Measurements from ENCODE around the gene LHFPL4. TPM values are rescaled to one million over a fixed set of nuclear protein-coding genes. Genes with fewer than 3 reads are reported as not detected.

Gene LHFPL4
- total RNA-seq, 1 experiment from 2014 or later: not detected

DNA sequence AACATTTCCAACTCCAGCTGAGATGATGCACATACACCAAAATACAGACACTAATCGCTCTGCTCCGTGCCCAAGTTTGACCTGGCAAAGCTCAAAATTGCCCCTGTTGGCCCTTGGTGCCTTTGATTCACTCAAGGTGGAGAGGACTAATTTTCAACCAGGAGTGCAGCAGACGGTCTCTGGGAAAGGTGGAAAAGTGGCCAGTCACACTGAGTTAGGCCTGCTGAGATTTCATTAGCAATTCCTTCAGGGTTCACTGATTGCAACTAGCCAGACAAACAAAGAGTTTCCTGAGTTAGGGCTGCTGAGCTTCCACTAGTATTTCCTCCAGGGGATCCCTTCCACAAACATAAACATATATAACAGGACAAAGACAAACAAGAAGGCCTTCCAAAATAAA, 28.7 kb upstream of the LHFPL4 start:
- no TSS peak for BruUV-seq (replicated peaks)
- DNase-seq (ENCODE audit: low spot score): no peak
- H3K36me3 ChIP-seq (ENCODE audit: insufficient read depth, low read length, poor library complexity, severe bottlenecking): no peaks in the 10 kb centered on the region
- H3K27ac ChIP-seq (ENCODE audit: low read depth, low read length, poor library complexity, severe bottlenecking): no peak overlapping the region
- H3K4me1 ChIP-seq (ENCODE audit: insufficient read depth, low read length, poor library complexity, severe bottlenecking): no peaks in the 10 kb centered on the region
- intact Hi-C loops (cut with micrococcal nuclease; ENCODE audit: unreplicated experiment): no loop called here
- TF ChIP-seq EZH2 (IDR thresholded peaks at IDR 0.05; ENCODE audit: borderline replicate concordance, low read depth, low read length, poor library complexity, severe bottlenecking): no peak
- TF ChIP-seq CTCF (conservative IDR thresholded peaks at IDR 0.05; ENCODE audit: low read depth, low read length): no peak
- H3K9me3 ChIP-seq (ENCODE audit: low read depth, low read length, poor library complexity, severe bottlenecking): no peaks in the 10 kb centered on the region
- ChIA-PET POLR2A (ENCODE audit: low non-redundant PET) (no interaction called here), CTCF (no interaction called here)
- no peaks in the 10 kb centered on the region for H3K27me3 ChIP-seq (replicated peaks; ENCODE audit: insufficient read depth, low read depth, low read length, poor library complexity)
- H3K4me3 ChIP-seq (ENCODE audit: low read depth, low read length, poor library complexity, severe bottlenecking): no peak overlapping the region

- BruUV-seq (replicated peaks): no TSS peak
- no peak overlapping the region for H3K4me3 ChIP-seq (ENCODE audit: low read depth, low read length, poor library complexity, severe bottlenecking)
- no peak overlapping the region for H3K27ac ChIP-seq (ENCODE audit: low read depth, low read length, poor library complexity, severe bottlenecking)
- no peak for DNase-seq (ENCODE audit: low spot score)
- intact Hi-C loops (cut with micrococcal nuclease; ENCODE audit: unreplicated experiment): no loop called here
- no peaks in the 10 kb centered on the region for H3K27me3 ChIP-seq (replicated peaks; ENCODE audit: insufficient read depth, low read depth, low read length, poor library complexity)
- no peaks in the 10 kb centered on the region for H3K36me3 ChIP-seq (ENCODE audit: insufficient read depth, low read length, poor library complexity, severe bottlenecking)
- no peak for TF ChIP-seq CTCF (conservative IDR thresholded peaks at IDR 0.05; ENCODE audit: low read depth, low read length)
- TF ChIP-seq EZH2 (IDR thresholded peaks at IDR 0.05; ENCODE audit: borderline replicate concordance, low read depth, low read length, poor library complexity, severe bottlenecking): no peak
- CTCF ChIA-PET: no interaction called here
- POLR2A ChIA-PET (ENCODE audit: low non-redundant PET): no interaction called here
- H3K4me1 ChIP-seq (ENCODE audit: insufficient read depth, low read length, poor library complexity, severe bottlenecking): no peaks in the 10 kb centered on the region
- H3K9me3 ChIP-seq (ENCODE audit: low read depth, low read length, poor library complexity, severe bottlenecking): no peaks in the 10 kb centered on the region
These were observed 28.1 kb upstream of the LHFPL4 start for GRCh38 chr3:9581742-9582141.

GRCh38 chr3:9569054-9569453, 15.4 kb upstream of the LHFPL4 start:
- TF ChIP-seq CTCF (conservative IDR thresholded peaks at IDR 0.05; ENCODE audit: low read depth, low read length) (no peak), EZH2 (IDR thresholded peaks at IDR 0.05; ENCODE audit: borderline replicate concordance, low read depth, low read length, poor library complexity, severe bottlenecking) (no peak)
- intact Hi-C loops (cut with micrococcal nuclease; ENCODE audit: unreplicated experiment): no loop called here
- ChIA-PET CTCF (no interaction called here), POLR2A (ENCODE audit: low non-redundant PET) (interaction anchor here (0.6 kb wide), 1 partner anchor 22 kb away, joined by 3 read pairs; no protein-coding TSS in a partner anchor)
- Histone ChIP-seq H3K27me3 (replicated peaks; ENCODE audit: insufficient read depth, low read depth, low read length, poor library complexity) (peaks cover 28% of the 10 kb centered on the region), H3K36me3 (ENCODE audit: insufficient read depth, low read length, poor library complexity, severe bottlenecking) (no peaks in the 10 kb centered on the region), H3K27ac (ENCODE audit: low read depth, low read length, poor library complexity, severe bottlenecking) (no peak overlapping the region), H3K9me3 (ENCODE audit: low read depth, low read length, poor library complexity, severe bottlenecking) (no peaks in the 10 kb centered on the region), H3K4me3 (ENCODE audit: low read depth, low read length, poor library complexity, severe bottlenecking) (no peak overlapping the region), H3K4me1 (ENCODE audit: insufficient read depth, low read length, poor library complexity, severe bottlenecking) (no peaks in the 10 kb centered on the region)
- no TSS peak for BruUV-seq (replicated peaks)
- no peak for DNase-seq (ENCODE audit: low spot score)

Data from A673 (cell line).